Measurements from ENCODE around the gene FAM222A.

FAM222A gene

GRCh38 chr12:109777544-109777943, 63.9 kb downstream of the FAM222A start:
- peak; percentile 33 for DNase-seq

DNA sequence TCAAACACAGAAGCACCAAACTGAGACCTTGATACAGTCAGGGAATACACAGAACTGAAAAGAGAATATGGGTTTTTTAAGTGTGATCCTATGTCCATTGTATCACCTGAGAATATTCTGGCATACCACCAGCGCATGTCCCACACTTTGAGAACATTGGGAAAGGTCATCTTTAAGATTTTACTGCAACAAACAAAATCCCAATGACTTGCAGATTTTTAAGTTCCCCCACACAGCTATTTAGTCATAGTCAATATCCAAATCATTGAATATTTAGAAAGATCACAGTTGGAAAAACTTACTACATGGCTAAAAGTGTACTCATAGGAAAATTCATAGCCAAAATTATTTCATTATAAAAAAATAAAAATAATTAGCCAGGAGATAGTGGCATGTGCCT, 65.1 kb downstream of the FAM222A start:
- no peak for DNase-seq

DNA sequence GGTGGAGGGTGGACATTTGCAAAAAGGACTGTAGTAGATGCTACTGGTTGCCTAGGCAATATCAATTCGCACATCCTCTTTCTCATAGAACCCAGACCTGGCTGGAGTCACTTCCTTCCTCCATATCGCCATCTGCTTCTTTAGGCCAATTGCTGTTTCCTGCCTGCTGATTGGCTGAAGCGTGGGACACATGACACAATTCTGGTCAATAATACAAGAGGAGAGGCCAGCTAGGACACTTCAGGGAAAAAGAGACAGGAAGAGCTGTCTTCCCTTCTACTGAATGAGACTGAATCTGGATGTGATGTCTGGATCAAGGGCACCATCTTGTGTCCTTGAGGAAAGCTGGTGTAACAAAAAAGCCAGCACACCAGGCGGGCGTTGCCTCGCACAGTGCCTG, 65.8 kb downstream of the FAM222A start:
- no peak for DNase-seq

DNA sequence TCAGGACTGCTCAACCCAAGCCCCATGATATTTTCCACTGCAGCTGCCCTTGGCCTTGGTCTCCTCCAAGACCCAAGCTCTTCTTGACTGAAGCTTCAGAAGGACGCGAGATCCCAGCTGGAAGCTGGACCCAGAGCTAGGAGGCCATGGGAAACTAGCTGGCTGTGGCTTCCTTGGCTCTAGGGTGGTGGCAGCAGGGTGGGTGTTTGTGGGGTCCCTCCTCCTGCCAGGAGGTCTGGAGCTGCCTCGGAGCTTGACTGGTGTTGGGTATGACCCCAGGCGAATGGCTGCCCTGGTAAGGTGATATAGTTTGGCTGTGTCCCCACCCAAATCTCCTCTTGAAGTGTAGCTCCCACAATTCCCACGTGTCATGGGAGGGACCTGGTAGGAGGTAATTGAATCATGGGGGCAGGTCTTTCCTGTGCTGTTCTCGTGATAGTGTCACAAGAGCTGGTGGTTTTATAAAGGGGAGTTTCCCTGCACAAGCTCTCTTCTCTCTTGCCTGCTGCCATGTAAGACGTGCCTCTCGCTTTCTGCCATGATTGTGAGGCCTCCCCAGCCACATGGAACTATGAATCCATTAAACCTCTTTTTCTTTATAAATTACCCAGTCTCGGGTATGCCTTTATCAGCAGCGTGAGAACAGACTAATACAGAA, 68.2 kb downstream of the FAM222A start:
- DNase-seq, result no peak

DNA sequence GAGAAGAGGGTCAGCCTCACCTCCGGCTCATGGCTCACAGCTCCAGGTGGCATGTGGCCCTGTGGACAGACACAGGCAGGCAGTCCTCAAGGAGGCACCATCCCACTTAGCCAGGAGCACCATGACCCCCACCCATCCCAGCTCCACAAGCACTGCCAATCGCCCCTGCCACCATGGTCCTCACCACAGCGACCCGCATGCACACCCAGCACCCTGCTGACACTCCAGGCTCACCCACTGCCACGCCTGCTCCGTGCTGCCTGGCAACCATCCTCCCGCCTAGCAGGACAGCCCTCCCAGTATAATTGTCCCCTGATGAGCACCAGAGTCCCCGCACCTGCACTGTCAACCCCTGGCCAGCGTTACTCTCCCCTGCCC, 68.7 kb downstream of the FAM222A start:
- no peak for DNase-seq

DNA sequence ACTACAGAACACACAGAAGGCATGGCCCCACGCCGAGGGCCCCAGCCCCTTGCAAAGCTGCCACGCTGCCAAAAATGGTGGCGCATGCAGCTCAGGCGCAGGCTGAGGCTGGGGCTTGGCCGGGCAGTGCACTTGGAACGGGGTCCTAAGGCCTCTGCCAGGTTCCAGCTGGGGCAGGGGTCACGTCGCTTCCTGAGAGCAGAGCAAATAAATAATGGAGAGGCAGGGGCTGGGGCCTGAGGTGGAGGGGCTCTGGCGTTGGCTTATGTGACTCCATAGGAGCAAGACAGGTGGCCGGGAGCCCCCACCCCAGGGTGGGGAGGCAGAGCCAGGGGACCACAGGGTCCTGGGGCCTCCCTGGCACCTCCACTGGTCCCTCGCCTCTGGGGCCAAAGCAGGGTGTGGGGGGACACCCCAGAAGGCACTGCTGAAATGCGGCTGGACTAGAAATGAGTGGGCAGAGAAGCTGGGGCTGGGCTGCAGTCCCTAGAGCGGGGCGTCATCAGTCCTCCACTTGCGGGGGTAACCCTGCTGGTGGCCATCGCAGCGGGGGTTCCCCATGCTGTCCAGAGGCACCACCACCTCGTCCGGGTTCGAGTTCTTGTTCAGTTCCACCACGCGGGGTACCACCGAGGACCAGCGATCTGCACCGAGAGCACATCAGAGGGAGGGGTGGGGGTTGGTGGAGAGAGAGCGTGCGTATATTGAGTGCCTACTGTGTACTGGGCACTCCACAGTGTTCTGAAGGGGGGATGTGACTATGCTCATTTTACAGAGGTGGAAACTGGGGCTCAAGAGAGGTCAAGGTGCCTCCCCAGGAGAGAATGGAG, 69.7 kb downstream of the FAM222A start:
- no peak for DNase-seq

- DNase-seq, result no peak
Measured at GRCh38 chr12:109783965-109784244, 70.3 kb downstream of the FAM222A start.

DNA sequence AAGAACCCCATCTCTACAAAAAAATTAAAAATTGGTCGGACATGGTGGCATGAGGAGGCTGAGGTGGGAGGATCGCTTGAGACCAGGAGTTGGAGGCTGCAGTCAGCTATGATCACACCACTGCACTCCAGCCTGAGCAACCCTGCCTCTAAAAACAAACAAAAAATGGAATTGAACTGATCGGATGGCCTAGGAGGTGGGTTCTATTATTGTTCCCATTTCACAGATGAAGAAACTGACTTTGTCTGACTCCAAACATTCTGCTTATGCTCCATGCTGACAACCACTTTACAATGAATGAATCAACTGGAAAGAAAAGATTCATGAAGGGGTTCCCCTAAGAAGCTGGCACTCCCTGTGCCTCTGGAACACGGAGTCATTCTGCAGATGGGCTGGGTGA, 72.2 kb downstream of the FAM222A start:
- DNase-seq, result no peak

- no peak for DNase-seq
Measured at GRCh38 chr12:109786799-109787198, 73.2 kb downstream of the FAM222A start.

DNA sequence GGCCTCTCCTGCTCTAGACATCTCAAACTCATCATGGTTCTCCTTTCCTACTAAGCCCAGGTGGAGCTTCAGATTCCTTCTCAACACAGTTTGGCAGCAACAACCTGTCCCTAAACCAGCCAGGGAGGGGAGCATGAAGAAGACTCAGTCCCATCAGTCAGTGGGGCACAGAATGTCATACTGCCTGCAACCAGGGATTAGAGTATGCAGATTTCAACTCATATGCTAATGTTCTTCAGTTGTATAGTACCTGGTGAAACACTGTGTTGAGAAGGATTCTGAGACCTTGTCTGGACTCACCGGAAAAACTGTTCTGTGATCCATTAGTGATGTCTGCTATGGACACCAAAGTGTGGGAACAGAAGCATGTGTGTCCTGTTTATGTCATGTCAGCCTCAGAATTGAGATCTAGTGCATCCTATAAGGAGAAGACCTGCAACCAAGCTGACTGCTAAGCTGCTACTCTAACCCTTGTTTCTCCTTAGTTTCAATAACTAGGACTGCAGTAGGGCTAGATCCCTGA, 76.0 kb downstream of the FAM222A start:
- DNase-seq, result no peak

GRCh38 chr12:109792992-109793391, 79.4 kb downstream of the FAM222A start:
- DNase-seq, result no peak

GRCh38 chr12:109793411-109793810, 79.8 kb downstream of the FAM222A start:
- no peak for DNase-seq

GRCh38 chr12:109793826-109794501, 80.3 kb downstream of the FAM222A start:
- DNase-seq, result no peak

GRCh38 chr12:109795023-109795422, 81.4 kb downstream of the FAM222A start:
- DNase-seq, result no peak

- no peak for DNase-seq
Measured at GRCh38 chr12:109796057-109796456, 82.4 kb downstream of the FAM222A start.

- no peak for DNase-seq
Measured at GRCh38 chr12:109797905-109798669, 84.5 kb downstream of the FAM222A start.

DNA sequence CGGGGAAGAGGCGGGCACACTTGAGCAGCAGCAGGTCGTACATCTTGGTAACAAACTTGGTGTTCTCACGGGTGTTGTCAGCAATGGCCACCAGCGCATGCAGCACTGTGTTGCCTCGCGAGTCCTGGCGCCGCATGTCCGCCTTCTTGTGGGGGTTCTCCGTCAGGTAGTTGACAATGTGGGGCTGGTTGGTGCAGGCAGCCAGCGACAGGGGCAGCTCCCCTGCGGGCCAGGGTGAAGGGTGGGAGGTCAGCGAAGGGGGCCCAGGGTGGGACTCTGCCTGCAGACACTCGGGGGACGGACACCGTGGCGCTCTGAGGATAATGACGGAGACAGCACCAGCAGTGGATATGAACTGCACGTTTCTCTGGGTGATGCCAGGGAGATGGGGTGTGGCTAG, 85.1 kb downstream of the FAM222A start:
- DNase-seq, result no peak

DNA sequence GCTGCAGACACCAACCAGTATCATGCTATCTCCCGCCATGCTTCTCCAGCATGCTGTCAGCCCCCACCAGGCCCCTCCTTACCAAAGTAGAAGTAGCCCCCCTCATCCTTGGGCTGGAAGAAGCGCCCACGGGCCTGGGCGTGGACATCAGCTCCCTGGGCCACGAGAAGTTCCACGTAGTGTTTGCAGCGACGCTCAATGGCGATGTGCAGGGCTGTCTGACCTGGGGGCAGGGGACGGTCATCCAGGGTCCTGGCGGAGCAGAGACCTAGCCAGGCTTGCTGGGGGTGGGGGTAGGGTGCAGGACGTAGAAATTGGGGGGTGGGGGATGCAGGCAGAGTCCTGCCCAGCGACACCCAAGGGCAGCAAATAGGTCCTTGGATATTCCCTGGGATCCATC, 86.9 kb downstream of the FAM222A start:
- no peak for DNase-seq

GRCh38 chr12:109802828-109803227, 89.2 kb downstream of the FAM222A start:
- DNase-seq, result no peak

GRCh38 chr12:109803678-109804077, 90.1 kb downstream of the FAM222A start:
- no peak for DNase-seq

GRCh38 chr12:109804820-109805761, 91.5 kb downstream of the FAM222A start:
- peak; percentile 48 for DNase-seq

All from NCI-H1105 treated with DMSO at 0.1 percent for 48 hours (cell line).